ENCODE data around the gene ZAR1L.

DNA sequence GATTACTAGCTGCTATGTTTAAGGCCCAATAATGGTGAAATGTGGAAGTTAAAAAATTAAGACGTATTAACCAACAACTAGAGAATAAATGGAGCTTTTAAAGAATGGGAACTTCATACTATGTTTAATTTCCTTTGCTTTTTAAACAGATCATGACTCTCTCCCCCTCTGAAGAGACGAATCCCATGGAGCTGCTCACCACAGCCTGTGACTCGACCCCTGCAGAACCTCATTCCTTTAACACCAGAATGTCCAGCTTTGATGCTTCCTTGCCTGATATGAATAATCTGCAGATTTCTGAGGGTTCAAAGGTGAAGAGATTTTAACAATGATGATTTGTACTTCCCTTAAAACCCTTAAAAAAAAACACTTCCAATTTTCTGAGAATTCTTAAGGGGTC lies 53.0 kb downstream of the ZAR1L start:
- TF ChIP-seq, protein P1, sequence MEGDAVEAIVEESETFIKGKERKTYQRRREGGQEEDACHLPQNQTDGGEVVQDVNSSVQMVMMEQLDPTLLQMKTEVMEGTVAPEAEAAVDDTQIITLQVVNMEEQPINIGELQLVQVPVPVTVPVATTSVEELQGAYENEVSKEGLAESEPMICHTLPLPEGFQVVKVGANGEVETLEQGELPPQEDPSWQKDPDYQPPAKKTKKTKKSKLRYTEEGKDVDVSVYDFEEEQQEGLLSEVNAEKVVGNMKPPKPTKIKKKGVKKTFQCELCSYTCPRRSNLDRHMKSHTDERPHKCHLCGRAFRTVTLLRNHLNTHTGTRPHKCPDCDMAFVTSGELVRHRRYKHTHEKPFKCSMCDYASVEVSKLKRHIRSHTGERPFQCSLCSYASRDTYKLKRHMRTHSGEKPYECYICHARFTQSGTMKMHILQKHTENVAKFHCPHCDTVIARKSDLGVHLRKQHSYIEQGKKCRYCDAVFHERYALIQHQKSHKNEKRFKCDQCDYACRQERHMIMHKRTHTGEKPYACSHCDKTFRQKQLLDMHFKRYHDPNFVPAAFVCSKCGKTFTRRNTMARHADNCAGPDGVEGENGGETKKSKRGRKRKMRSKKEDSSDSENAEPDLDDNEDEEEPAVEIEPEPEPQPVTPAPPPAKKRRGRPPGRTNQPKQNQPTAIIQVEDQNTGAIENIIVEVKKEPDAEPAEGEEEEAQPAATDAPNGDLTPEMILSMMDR (IDR thresholded peaks at IDR 0.05; ENCODE audit: low read depth, low read length, poor library complexity, severe bottlenecking), result no peak
- TF ChIP-seq EZH2phosphoT487 (IDR thresholded peaks at IDR 0.05; ENCODE audit: borderline replicate concordance, low read length), result no peak
